HG03354 (cell line): Measurements from ENCODE around the gene CFAP157.

ENCODE experiments used
- ATAC-seq: cut with Tn5 transposase; IDR thresholded peaks from one replicate; pipeline ENCODE4 v1.9.1; 2021; ENCODE audit warnings: mild to moderate bottlenecking; ENCODE audit not compliant: unreplicated experiment, poor library complexity, severe bottlenecking

The CFAP157 gene

DNA sequence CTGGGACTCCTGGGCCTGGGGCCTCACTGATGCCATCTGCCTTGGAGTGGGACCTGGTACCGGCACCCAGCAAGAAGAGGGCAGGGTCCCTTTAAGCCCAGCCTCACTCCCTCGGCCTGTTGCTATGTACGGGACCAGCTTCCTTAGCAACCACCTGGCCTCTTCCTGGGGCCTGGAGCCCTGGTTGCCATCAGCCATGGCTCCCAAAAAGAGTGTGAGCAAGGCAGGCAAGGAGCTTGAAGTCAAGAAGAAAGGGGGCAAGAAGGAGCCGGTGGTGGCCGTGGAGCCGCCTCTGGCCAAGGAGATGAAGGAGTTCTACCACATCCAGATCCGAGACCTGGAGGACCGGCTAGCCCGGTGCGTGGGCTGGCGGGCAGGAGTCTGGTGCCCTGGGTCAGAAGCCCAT, at the start of gene CFAP157:
TSS of gene CFAP157 (plus strand) at position 153 of the 406 bp plus-strand sequence. CDS start at position 197, 44 bp downstream.
- no peak for ATAC-seq

DNA sequence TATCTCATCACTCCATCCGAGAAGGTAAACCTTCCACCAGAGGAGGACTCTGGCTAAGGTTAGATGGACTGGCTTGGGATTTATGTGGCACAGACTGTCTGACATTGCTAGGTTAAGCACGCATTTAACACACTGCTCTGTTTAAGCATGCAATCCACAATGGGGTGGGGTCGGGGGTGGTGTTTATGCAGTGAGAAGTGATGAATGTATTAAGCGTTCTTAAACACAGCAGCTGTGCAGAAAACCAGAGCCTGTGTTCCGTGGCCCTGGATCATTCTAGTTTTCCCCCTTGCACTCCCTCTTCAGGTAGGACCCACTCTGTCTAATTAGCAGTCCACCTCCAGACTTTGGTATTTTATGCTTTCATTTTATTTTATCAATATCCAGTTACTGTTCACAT, 48.4 kb upstream of the CFAP157 start:
- no peak for ATAC-seq

DNA sequence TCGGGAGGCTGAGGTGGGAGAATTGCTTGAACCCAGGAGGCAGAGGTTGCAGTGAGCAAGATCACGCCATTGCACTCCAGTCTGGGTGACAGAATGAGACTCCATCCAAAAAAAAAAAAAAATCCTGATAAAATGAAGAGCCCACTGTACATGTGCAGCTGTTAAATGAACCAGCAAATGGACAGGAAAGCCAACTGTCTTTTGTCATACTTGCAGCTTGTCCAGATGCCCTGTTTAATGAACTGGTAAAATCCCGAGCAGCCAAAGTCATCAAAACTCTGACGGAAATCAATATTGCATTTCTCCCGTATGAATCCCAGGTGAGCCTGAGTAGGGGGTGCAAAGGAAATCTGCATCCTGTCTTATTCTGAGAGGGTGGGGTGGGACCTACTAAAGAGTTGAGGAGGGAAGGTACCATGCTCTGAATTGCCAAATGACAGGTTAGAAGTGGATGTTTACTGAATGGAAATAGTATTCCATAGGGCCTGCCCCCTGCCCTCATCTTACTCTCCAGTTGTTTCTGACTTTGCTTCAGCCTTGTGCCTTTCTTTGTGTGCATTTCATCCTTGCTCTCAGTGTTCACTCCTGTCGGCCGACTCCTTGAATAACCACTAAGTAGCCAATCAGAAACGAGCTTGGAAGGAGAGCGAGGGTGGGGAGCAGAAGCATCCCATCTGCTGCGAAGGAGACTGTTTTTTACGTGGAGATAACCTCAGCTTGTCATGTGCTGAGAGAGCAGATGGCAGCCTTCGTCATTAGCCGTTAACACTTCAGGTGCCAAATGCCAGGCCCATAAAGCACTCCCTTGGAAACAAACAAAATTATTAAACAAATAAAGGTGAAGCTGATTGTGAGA, 45.7 kb upstream of the CFAP157 start:
- ATAC-seq: no peak

DNA sequence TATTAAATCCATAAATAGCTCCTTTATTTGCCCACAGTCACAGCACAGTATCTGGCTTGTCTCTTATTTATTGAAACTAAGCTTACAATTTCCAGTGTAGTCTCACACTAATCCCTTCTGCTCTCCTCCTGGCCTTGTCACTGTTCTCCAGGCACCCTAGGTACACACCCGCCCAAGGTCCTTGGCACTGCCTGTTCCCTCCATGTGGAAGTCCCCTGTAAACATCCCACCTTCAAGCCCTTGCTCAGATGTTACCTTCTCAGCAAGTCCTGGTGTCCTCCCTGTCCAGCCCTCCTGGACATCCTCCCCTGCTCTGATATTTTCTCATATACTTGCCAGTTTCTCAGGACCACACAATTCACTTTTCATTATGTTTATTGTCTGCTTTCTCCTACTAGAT, 44.2 kb upstream of the CFAP157 start:
- no peak for ATAC-seq

DNA sequence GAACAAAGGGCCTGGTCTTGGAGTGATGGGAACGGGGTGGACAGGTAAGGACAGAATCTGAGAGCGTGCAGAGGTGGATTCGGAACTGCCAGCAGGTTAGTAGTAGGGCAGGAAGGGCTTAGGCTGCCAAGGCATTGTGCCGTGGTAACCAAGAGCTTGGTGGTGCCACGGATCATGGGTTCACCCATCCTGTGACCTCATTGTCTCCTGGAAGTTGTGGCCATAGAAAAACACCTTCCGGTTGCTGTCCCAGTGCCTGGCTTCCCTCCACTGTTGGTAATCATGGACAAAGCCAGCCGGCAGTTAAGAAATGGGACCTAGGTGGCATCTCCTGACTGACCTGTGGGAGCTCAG, 42.5 kb upstream of the CFAP157 start:
- no peak for ATAC-seq

DNA sequence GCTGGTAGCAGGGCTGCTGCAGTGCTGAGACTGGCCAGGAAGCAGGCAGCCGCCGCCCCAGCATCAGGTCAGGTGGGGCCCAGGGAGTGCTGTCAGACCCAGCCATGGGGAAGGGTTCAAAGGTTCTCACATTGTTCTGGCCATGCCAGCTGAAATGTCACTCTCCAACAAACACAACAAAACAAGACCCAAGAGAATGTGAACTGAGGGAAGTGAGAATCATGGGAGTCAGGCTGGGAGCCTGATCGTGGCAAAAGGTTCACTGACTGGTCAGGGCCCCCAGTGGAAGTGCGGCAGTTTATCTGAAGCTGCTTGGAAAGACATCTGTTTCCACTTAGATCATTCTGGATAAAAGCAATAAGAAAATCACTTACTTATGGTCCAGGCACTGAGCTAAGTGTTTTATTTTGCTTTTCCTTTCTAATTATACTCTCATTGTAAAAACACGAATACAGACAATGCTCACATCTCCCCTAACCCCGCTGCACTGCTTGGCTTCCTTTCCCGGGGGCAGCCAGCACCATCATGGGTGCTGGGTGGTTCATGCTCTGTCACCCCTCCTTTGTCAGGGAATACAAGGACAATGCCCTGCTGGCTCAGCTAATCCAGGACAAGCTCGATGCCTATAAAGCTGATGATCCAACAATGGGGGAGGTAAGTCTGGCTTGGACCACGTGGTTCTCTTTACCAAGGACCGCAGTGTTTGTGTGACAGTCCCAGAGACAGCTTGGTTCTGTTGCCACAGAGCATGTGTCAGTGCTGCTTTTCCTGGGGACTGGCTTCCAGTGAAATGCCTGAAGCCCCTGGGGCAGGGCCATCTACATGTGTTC, 41.9 kb upstream of the CFAP157 start:
- no peak for ATAC-seq

DNA sequence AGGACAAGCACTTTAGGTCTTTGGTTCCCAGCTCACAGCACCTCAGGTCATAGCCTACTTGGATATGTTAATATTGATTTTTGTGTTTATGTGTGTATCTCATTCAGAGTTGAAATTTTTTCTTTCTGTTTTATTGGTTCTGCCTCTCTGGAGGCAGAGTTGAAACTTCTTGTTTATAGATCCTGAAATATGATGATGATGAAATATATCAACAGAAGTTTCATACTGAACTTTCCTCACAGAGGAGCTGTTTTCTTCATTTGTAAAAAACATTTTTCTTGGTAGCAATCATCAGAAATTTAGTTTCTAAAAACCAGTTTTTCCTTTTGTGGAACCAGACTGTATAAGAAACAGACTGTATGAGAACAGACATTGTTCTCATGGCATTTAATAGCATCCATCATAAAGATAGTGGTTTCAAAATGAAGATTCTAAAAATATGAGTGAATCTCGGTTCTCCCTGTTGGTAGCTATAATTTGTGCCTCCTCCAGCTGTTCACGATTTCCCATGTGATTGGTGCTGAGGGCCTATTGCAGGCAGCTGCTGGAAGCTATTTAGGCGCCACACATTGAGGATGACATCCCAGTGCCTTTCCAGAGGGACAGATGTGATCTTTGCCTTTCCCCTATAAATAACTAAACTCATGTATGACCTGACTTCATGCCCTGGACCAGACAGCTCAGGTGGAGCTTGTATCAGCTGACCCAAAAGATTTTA, 39.5 kb upstream of the CFAP157 start:
- no peak for ATAC-seq

DNA sequence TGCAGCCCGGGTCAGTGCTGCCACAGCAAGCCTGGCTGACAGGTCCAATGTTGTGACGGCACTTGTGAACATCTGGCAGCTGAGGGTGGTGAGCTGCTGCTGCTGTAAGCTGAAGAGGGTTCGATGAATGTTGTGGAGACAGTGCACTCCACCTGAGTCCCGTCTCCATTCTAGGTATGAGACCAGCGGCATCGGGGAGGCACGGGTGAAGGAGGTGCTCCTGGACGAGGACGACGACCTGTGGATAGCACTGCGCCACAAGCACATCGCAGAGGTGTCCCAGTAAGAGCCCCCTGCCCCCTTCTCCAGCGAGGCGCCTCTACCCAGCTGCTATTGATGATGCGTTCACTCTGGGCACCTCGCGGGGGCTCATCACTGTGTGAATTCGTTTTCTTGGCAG, 38.9 kb upstream of the CFAP157 start:
- no peak for ATAC-seq

DNA sequence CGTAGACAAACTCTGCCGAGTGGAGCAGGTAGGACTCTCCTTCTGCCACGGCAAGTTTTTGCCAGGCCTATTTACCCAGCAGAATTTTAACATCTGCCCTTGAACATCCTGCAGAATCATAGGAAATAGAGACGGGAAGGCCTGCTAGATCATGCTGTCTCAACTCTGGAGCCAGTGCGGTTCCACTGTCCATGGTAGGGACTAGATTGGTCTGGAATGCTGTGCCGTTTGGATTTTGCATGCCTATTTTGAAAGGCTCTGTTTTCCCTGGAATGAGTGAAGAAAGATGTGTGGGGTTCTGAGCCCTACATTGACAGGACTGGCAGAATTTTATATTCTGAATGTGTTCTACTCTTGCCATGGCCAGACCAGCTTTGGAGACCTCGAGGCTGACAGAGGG, 33.6 kb upstream of the CFAP157 start:
- no peak for ATAC-seq

DNA sequence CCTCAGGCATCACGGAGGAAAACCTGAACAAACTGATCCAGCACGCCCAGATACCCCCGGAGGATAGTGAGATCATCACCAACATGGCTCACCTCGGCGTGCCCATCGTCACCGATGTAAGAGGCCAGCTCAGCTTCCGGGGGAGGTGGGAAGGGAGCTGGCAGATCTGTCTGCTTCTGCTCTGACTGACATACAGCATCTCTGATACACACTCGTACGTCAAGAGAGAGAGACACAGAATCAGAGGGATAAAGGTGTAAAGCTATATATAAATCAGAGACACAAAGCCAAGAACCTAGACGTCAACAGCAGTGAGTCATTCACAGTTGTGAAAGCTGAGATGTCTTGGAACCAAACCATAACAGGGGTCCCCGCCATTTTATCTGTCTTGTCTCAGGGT, 30.1 kb upstream of the CFAP157 start:
- no peak for ATAC-seq

DNA sequence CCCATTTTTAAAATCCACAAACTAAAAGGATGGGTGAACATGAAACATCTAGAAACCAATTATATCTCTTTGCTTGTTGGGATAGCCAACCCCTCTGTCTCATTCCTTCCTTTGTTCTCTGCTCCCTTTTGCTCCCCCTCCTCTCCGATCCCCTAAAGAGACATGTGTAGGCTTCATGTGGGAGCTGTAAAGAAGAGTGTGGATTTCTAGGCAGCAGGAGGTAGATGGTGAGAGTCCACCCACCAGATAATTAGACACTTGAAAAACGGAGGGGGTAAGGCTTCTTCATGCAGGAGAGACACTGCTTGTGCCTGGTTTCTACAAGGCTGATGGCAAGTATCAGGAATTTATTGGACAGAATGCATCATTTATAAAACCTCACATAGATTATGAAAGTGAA, 27.3 kb upstream of the CFAP157 start:
- no peak for ATAC-seq

DNA sequence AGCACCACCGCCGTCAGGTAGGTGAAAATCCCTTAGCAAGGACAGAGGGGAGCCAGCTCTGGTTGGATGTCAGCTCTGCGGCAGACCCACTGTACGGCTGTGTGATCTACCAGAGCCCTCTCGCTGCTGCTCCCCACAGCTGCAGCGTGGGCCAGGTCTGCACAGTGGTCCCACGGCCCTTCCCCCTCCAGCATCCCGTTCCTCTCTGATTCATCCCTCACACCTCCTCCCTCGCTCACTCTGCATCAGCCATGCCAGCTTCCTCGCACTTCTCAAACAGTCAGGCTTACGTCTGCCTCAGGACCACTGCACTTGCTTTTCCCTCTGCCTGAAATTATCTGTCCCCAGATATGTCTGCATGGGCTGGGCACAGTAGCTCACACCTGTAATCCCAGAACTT, 26.6 kb upstream of the CFAP157 start:
- no peak for ATAC-seq

DNA sequence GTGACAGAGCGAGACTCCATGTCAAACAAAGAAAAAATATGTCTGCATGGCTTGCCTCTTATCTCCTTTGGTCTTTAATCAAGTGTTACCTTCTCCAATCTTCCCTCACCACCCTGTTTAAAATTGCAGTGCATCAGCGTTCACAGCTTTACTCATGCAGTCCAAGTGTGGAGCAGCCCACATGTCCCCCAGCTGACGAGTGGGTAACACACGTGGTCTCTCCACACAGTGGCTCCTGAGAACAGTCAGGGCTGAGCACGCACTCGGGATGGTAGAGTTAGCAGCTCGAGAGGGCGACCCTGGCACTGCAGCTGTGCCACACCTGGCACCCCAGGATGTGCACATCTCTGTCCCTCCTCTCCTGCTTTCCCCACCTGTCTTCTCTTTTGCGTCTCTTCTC, 25.9 kb upstream of the CFAP157 start:
- ATAC-seq: no peak

DNA sequence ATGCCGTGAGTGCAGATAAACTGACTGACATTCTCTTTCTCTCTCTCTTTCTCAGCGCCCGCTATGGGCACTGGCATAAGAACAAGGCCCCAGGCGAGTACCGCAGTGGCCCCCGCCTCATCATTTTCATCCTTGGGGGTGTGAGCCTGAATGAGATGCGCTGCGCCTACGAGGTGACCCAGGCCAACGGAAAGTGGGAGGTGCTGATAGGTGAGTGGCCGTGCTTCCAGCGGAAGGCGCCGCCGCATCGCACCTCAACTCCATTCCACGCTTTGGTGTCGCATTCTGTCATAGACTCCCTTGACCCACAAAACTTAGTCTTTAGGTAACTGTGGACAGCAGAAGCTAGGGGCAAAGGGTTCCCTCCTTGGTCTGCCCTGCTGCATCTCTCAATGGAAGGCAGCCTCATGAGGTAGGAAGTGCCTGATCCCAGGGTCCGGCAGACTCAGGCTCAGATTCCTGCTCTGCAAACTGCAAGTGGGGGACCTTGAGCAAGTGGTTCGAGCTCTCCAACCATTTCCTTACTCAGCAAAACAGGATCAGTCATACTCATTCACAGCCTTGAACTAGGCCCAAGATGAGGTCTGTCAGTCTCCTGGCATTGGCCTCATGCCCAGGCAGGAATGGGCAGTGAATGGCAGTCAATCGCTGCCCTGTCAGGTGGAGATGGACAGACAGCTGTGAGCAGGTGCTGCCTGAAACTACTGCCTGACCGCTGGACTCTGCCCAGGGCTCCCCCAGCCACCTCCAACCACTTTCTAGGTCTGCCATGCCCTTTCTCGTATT, 24.2 kb upstream of the CFAP157 start:
- no peak for ATAC-seq

DNA sequence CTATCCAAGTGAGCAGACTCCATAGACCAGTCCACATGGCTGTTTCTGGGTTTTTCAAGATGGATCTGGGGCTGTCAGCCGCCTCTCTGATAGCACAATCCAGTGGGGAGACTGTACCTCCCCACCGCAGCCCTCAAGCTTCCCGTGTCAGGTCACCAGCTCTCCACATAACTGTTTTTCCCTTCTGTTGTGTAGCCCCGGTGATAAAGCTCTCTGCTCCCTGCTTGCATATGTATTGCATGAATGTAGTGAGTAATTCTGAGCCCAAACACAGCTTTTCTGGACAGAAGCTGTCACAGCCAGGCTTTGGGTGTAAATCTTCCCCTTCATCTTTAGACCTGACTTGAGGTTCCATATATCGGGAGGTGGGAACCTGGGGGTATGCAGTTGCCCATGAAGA, 23.1 kb upstream of the CFAP157 start:
- ATAC-seq: no peak

DNA sequence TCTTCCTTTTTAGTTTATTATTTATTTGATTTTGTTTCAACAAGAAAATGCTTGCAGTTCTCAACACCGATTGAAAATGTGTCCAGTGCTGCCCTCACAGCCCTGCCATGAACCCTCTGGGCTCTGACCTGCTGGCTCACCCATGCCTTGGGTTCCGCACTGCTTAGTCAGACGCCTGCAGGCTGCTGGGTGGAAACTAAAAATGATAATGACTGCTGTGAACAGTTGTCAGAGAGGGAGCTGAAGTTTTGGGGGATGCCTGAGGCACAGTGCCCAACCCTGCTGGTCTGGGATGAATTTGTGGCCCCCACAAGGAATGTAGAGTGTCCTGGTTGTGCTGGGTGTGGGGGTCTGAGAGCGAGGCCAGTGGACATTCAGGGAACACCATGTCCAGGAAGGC, 22.2 kb upstream of the CFAP157 start:
- no peak for ATAC-seq

DNA sequence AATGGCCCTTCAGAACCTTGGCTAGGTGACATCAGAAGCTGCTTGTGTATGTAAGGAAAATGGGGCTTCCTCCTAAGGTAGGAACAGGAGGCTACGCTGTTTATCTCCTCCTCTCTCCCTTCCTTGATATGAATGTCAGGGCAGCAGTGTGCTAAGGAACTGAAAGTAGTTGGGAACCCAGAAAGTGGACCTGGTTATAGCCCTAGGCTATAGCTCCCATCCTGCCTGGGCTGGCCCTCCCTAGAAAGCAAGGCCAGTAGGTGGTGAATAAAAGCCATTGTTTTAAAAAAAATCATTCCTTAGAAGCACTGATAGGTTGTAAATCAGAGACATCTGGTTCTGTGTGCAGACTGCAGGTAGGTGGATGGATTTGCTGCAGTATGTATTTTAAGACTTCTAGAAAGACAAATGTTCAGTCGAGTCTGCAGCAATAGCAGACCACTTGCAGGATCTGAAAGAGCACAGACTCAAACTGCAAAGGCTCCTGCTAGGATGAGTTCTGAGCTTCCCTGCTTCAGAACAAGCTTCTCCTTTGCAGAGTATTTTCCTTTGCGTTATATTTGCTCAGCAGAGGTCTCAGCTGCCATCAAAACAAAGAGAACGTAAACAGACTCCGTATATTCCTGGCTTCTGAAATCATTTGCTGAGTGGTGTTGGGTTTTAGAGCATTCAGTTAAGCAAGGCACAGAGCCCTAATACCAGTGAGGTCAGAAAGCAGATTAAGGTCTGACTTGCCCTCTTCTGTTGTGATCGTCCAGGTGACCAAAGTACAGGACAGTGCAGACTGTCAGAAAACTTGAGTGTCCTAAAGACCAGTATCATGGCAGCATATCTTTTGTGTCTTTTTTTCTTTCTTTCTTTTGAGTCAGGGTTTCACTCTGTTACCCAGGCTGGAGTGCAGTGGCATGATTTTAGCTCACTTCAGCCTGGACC, 20.1 kb upstream of the CFAP157 start:
- ATAC-seq: no peak

DNA sequence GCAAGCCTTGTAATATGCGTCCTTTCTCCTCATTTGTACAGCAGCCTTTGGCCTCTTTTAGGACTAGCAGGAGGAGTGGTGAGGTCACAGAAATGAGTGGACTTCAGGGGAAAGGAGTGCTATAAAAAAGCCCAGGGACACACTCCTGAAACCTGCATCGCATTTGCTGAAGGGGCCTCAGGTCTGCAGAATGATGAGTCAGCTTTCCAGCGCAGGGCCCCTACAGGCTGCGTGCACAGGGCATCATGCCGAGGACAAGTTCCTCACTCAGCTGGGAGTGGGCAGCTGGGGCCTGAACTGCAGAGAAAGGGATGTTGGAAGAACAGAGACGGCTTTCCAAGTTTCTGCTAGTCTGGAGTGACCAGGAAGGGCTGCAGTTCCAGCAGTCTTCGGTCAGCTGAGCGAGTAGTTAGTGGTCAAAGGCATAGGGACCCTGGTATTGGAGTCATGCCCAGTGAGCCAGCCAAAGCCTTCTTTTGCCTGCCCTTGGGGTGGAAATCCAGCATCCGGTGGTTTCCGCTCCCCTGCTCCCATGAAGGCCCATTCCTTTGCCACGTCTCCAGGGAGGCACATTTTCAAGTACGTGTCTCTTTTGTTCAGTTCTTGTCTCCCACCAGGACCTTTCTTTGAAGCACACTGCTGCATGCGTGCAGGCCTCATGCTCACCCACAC, 17.3 kb upstream of the CFAP157 start:
- no peak for ATAC-seq
